ENCODE measurements around the gene SPAAR.
"Not testable (repeated sequence)": the region's sequence is repeated elsewhere in the genome, so short reads cannot be mapped to it uniquely, and the experiment has no call there.

The SPAAR gene

GRCh38 chr9:35923927-35924763, 14.9 kb downstream of the SPAAR start:
- DNase-seq, result no peak

GRCh38 chr9:35928591-35929452, 19.5 kb downstream of the SPAAR start:
- no peak for DNase-seq

DNA sequence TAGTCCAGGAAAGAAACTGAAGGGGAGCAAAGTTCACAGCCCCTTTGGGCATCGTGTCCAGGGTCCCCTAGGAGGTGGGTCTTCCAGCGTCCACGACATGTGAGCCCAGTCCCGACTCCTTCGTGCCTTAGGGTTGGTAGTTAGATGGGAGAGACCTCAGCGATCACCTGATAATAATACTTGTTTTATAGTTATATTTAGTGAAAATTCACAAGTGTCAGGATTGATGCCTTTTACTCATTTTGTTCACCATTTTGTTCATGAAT, 20.1 kb downstream of the SPAAR start:
- DNase-seq, result no peak

DNA sequence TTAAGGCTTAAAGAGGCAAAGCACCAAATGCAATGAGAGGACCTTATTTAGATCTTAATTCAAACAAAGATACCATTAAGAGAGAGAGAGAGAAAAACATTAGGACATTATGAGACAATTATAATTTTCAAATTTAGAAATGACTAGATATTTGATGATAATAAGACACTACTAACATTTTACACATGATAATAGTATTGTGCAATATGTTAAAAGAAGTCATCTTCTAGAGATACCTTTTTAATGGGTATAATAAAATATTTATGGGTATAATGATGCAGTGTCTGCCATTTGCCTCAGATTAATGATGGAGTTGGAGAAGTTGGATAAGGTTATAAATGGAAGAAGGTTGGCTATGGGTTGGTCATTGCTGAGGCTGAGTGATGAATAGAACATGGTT, 21.2 kb downstream of the SPAAR start:
- DNase-seq, result no peak

- no peak for DNase-seq
Measured at GRCh38 chr9:35930989-35931388, 21.7 kb downstream of the SPAAR start.

GRCh38 chr9:35932735-35933134, 23.4 kb downstream of the SPAAR start:
- no peak for DNase-seq

GRCh38 chr9:35933550-35934067, 24.3 kb downstream of the SPAAR start:
- no peak for DNase-seq

DNA sequence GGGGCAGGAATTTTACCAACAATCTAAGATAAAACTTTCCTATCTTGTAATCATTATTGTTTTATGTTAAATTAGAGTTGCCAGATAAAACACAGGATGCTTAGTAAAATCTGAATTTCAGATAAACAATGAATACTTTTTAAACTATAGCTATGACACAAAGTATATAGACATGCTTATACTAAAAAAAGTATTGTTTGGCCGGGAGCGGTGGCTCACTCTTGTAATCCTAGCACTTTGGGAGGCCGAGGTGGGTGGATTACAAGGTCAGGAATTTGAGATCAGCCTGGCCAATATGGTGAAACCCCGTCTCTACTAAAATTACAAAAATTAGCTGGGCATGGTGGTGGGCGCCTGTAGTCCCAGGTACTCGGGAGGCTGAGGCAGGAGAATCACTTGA, 24.8 kb downstream of the SPAAR start:
- not testable (repeated sequence) for DNase-seq

- no peak for DNase-seq
Measured at GRCh38 chr9:35935261-35935660, 26.0 kb downstream of the SPAAR start.

DNA sequence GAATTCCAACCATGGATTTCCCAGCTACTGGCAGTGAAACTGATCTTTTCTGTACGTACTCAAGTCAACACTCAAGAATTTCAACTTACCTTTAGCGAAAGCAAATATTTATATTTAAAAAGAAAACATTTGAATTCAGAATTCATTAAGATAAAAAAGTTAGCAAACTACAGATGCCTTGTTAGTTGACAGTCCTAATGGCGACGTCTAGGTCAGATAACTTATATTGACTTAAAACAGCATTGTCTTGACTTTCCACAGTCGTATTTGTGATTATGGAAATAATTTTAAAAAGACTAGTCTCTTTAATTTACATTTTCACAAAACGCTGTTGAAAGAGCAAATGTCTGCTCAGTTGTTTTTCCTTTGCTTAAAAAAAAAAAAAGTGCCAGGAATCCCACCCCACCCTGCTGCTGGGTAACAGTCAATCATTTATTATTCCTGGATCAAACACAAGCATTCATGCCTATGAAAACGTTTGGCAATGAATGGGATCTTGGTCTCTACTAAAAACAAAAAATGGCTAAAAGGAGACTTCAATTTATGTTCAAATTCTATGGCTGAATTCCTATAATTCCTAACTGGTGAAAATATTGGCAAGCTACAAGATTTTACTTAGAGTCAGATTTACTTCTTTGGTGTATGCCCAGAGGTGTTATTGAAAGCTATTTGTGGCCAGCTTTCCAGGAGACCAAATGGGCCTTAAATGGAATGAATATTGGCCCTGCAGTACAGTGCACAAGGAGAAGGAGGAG, 26.6 kb downstream of the SPAAR start:
- DNase-seq, result no peak

- no peak for DNase-seq
Measured at GRCh38 chr9:35937227-35937626, 27.9 kb downstream of the SPAAR start.

DNA sequence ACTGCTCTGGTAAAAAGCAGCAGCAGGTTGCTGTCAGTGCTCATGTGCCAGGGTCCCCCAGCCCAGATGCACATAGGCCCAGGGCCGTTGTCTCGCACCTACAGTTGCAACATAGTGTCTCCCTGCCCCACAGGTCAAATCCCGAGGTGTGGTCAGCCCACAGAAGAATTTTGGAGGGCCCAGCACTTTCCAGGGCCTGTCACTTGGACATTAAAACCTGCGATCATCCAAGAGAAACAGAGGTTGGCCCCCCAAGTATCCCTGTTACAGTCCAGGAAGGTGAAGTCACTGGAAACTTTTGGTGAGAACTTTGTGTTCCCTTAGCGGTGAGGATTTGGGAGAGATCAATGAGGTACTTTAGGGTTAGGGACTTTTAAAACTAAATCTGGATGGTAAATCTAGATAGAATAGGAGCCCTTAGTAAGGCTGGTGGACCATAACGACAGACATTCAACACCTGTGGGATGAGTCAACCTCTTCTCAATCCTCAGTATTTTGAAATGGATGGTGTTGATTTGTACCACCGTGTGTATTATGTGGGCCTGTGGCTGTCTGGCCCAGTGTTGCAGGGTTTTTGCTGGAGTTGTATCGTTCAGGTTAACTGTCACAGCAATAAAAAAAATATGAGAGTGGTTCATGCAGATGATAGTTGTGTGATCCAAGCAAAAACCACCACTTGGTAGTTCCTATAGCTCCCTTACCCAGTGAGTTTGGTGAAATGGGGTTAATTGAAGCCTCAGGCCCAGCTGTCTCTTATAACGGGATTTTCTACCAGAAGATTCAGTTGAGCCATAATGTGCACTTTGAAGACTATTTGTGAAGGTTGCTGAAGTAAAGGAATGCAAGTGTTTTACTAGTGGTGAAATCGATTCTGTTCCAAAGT, 29.4 kb downstream of the SPAAR start:
- DNase-seq, result no peak

GRCh38 chr9:35939679-35940250, 30.5 kb downstream of the SPAAR start:
- DNase-seq, result no peak

DNA sequence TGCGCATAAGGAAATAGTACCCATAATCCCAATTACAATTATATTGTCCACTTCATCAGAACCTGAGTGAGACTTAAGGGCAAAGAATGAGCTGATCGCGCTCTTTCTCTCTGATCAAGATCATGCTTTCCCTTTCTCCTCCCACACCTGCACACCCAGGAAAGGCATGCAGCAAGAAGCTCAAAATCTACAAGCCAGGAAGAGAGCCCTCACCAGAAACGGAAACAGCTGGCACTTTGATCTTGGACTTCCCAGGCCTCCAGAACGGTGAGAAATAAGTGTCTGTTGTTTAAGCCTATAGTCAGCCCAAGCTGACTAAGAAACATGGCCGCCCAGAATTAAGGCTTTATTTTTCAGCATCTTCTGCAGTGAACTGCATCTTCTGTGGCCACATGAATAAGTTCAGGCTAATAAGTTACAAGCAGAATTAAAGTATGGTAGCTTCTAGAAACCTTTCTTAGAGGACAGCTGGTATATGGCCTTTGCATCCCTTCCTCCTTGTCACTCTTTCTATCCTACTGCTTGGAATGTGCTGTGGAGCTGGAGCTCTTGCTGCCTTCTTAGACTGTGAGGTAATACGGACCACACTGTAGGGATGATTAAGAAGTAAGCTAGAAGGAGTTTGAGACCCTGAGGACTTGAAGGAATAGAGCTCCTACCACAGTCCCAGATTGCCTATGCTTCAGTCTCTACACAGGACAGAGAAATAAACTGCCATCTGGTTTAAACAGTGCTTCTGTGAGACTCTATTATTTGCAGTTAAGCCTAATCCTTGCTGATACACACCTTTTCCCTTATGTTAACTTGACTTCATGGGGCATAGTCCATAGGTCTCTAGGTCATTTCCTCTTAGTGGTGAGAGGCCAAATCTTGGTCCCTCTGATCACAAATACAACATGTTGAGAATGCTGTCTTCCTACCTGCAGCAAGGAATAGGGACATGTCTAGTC, 31.4 kb downstream of the SPAAR start:
- DNase-seq, result no peak

DNA sequence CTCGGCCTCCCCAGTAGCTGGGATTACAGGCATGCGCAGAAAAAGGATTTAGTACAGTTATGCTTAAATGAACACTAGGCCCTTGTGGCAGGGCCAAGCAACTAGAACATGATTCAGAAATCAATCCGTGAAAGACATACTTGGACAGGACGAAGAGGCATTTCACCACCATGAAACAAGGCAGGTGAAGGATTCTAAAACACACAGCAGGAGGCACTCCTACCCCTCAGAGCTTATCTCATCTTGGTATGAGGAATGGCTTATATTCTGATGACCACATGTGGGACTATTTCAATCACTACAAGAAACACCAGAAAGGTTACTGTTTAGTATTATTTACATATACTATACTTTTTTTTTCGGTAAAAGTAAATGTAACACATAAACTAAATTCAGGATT, 33.0 kb downstream of the SPAAR start:
- no peak for DNase-seq

DNA sequence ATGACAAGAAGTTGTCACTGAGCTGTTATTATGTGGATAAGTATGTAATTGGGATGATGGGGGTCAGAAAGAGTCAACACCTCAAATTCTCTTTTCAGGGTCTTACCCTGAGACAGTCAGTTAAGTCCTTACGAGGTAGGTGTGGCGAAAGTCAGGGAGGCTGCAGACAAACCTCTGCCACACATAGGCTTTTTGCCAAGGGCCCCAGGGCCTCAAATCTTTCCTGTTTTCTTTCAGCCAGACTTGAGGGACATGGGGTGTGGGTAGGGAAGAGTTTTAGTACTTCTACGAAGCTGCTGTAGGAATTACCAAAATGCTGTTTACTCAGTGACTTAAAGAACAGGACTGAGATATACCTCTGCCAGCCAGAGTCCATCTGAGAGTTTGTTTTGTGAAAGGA, 34.9 kb downstream of the SPAAR start:
- DNase-seq, result no peak

- no peak for DNase-seq
Measured at GRCh38 chr9:35944841-35945240, 35.6 kb downstream of the SPAAR start.

DNA sequence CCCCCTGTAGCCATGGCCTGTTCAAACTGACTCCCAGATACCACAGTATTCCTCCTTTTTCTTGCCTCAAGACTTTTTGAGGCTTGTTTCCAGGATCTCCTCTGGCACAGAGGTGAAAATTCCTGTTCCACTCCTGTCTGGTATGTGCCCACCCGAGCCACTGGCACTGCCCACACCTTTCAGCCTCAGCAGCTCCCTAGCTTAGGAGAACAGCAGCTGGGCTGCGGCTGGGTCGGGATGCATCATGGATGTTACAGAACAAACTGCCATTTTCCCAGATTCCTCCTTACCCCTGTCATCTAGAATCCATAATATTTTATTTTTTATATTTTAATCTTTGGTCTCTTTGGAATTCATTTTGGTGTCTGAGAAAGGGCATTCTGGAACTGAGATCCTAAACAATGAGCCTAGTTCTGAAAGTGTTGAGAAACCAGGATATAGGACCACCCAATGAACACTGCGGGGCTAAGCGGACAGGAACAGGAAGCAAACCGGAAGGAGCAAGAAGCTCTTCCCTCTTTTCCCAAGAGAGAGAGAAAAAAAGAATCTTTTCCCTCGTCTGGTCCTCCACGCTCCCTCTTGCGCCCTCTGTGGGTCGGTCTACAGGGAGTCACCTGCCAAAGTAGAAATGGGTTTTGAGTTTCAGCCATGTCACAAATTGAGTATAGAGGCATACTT, 36.2 kb downstream of the SPAAR start:
- no peak for DNase-seq

DNA sequence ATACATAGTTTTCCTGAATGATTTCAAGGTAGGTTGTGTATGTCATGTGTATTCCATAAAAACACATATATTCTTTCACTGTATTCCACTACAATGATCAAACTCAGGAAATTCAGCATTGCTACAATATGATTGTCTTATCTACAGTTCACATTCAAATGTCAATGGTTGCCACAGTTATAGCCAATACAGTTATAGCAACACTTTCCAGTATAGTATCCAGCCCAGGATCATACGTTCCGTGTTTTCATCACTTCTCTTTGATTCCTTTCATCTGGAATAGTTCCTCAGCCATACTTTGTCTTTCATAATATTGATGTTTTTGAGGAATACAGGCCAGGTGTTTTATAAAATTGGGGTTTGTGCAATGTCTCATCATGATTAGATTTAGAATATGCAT, 39.2 kb downstream of the SPAAR start:
- no peak for DNase-seq

DNA sequence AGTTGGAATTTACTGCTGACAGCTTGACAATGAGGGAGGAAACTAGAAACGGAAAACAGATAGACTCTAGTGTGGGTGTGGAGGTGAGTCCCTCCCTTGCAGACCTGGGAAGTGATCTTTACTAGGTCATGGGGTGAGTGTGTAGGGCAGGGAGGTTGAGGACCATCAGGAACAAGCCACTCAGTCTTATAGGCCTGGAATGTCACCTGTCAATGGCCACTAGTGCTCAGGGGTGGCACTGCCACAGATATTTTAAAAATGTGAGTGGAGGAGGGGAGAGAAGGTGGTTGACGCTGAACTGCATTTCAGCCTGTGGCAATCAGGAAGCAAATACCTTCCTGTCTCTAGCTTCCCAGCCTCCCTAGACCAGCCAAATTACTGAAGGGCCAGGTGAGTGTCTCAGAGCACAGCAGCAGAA, 39.6 kb downstream of the SPAAR start:
- DNase-seq, result no peak
